Measurements from ENCODE around the gene STPG1. TPM values are rescaled to one million over a fixed set of nuclear protein-coding genes. Genes with fewer than 3 reads are reported as not detected.

STPG1 gene
- total RNA-seq (2022; extraction: Qiagen RNA extraction; ENCODE audit: low read depth), result 5.1 to 6.8 TPM (median 6.7 TPM) in 5 replicates

GRCh38 chr1:24413350-24414163 lies at the start of gene STPG1:
STPG1 (minus strand) TSS chr1:24413782; CDS start chr1:24401388, 12,394 bp downstream.

GRCh38 chr1:24415334-24415909 lies 1.8 kb upstream of the STPG1 start, which contains the start of gene NIPAL3:
NIPAL3 (plus strand) TSS chr1:24415802; CDS start chr1:24419548, 3,746 bp downstream.

GRCh38 chr1:24319312-24319863 lies 94.2 kb downstream of the STPG1 start, which contains the start of gene GRHL3:
GRHL3 (plus strand) TSS chr1:24319357; CDS start chr1:24319552, 195 bp downstream.

Other genes with a start within 250 kb of the STPG1 start
- gene IFNLR1, start 226.5 kb downstream of the STPG1 start, total RNA-seq (2022; extraction: Qiagen RNA extraction; ENCODE audit: low read depth), result 0.78 to 1.5 TPM (median 1.0 TPM) in 5 replicates
- gene GRHL3, start 94.4 kb downstream of the STPG1 start, total RNA-seq (2022; extraction: Qiagen RNA extraction; ENCODE audit: low read depth), result 0.53 to 0.77 TPM (median 0.67 TPM) in 5 replicates
- gene NIPAL3, start 2.0 kb upstream of the STPG1 start, total RNA-seq (2022; extraction: Qiagen RNA extraction; ENCODE audit: low read depth), result 5.1 to 7.9 TPM (median 6.5 TPM) in 5 replicates
- 10.3 to 14.1 TPM (median 13.8 TPM) in 5 replicates for gene RCAN3, start 89.1 kb upstream of the STPG1 start, total RNA-seq (2022; extraction: Qiagen RNA extraction; ENCODE audit: low read depth)
- gene NCMAP, start 142.3 kb upstream of the STPG1 start, total RNA-seq (2022; extraction: Qiagen RNA extraction; ENCODE audit: low read depth), result 0.05 to 0.07 TPM (median 0.06 TPM) in 3 of 5 replicates, not detected in the others
- gene SRRM1, start 229.5 kb upstream of the STPG1 start, total RNA-seq (2022; extraction: Qiagen RNA extraction; ENCODE audit: low read depth), result 33.4 to 61.1 TPM (median 44.8 TPM) in 5 replicates

Measured in A549 treated with RU486 at 1 μM for 4 hours (cell line).